ENCODE measurements around the gene TMEM59L.
"Not testable (repeated sequence)": the region's sequence is repeated elsewhere in the genome, so short reads cannot be mapped to it uniquely, and the experiment has no call there.

The TMEM59L gene

GRCh38 chr19:18597809-18598660 is 14.6 kb upstream of the TMEM59L start:
- CTCF ChIA-PET: interaction anchor here (0.8 to 15.9 kb wide), 3 partner anchors 8 to 248 kb away, joined by 3 to 286 read pairs (median 4); partner anchors contain the start of gene REX1BD

GRCh38 chr19:18599485-18599884 is 13.2 kb upstream of the TMEM59L start:
- POLR2A ChIA-PET: no interaction called here
- TF ChIP-seq CTCF (IDR thresholded peaks at IDR 0.05; ENCODE audit: insufficient read depth, low read length, missing control alignments): no peak
- H3K4me3 ChIP-seq (ENCODE audit: low read depth, low read length): no peak overlapping the region
- CTCF ChIA-PET: interaction anchor here (1.2 to 15.9 kb wide), 2 partner anchors 12 to 247 kb away, joined by 3 to 286 read pairs; no protein-coding TSS in a partner anchor
- DNase-seq (ENCODE audit: low read depth, low spot score): no peak

More at GRCh38 chr19:18597809-18598660, 14.6 kb upstream of the TMEM59L start:
- no peak overlapping the region for H3K4me3 ChIP-seq (ENCODE audit: low read depth, low read length)
- DNase-seq (ENCODE audit: low read depth, low spot score): no peak
- POLR2A ChIA-PET: no interaction called here
- TF ChIP-seq CTCF (IDR thresholded peaks at IDR 0.05; ENCODE audit: insufficient read depth, low read length, missing control alignments): no peak

- H3K4me3 ChIP-seq (ENCODE audit: low read depth, low read length); DNase-seq (ENCODE audit: low read depth, low spot score); POLR2A ChIA-PET: not testable (repeated sequence)
- CTCF ChIA-PET: interaction anchor here (1.4 kb wide), 1 partner anchor 246 kb away, joined by 5 read pairs; no protein-coding TSS in a partner anchor
Observed at GRCh38 chr19:18600692-18601397, 11.8 kb upstream of the TMEM59L start.

GRCh38 chr19:18601875-18602274 is 10.8 kb upstream of the TMEM59L start:
- TF ChIP-seq CTCF (IDR thresholded peaks at IDR 0.05; ENCODE audit: insufficient read depth, low read length, missing control alignments): no peak
- ChIA-PET POLR2A (no interaction called here), CTCF (interaction anchor here (2.9 kb wide), 1 partner anchor 10 kb away, joined by 10 read pairs; no protein-coding TSS in a partner anchor)
- H3K4me3 ChIP-seq (ENCODE audit: low read depth, low read length): no peak overlapping the region
- no peak for DNase-seq (ENCODE audit: low read depth, low spot score)

GRCh38 chr19:18603255-18603957 is 9.3 kb upstream of the TMEM59L start:
- H3K4me3 ChIP-seq (ENCODE audit: low read depth, low read length): no peak overlapping the region
- POLR2A ChIA-PET: no interaction called here
- TF ChIP-seq CTCF (IDR thresholded peaks at IDR 0.05; ENCODE audit: insufficient read depth, low read length, missing control alignments): no peak
- no peak for DNase-seq (ENCODE audit: low read depth, low spot score)
- CTCF ChIA-PET: interaction anchor here (2.9 kb wide), 1 partner anchor 11 kb away, joined by 10 read pairs; no protein-coding TSS in a partner anchor

GRCh38 chr19:18603958-18604819 is 8.5 kb upstream of the TMEM59L start:
- no peak overlapping the region for H3K4me3 ChIP-seq (ENCODE audit: low read depth, low read length)
- POLR2A ChIA-PET: no interaction called here
- no peak for DNase-seq (ENCODE audit: low read depth, low spot score)
- CTCF ChIA-PET: interaction anchor here (0.7 to 2.9 kb wide), 5 partner anchors 9 to 243 kb away, joined by 3 to 10 read pairs (median 8); no protein-coding TSS in a partner anchor
- no peak for TF ChIP-seq CTCF (IDR thresholded peaks at IDR 0.05; ENCODE audit: insufficient read depth, low read length, missing control alignments)
